ENCODE measurements around the gene MEGF11.

The MEGF11 gene

GRCh38 chr15:66163553-66163952 lies 90.0 kb downstream of the MEGF11 start (continued):
- TF ChIP-seq ZNF433 (tag by site-specific recombination; IDR thresholded peaks at IDR 0.05; ENCODE audit: low read depth) (no peak), SP7 (tag by site-specific recombination; IDR thresholded peaks at IDR 0.05) (peak; percentile 93)

GRCh38 chr15:66162286-66162685 lies 91.3 kb downstream of the MEGF11 start:
- CTCF ChIA-PET = no interaction called here
- no peaks in the 10 kb centered on the region for H3K36me3 ChIP-seq (ENCODE audit: control insufficient read depth in 2 of 2, insufficient read depth in 1 of 2, low read length in 2 of 2)
- H3K27ac ChIP-seq (ENCODE audit: extremely low read depth, low read depth, low read length) = no peak overlapping the region
- POLR2A ChIA-PET = no interaction called here
- no peak overlapping the region for H3K4me3 ChIP-seq (ENCODE audit: low read depth, low read length)
- no peaks in the 10 kb centered on the region; the same call in 1 of the 2 replicates for H3K4me1 ChIP-seq (ENCODE audit: control insufficient read depth, insufficient read depth, low read length)
- TF ChIP-seq GFI1B (tag by site-specific recombination; IDR thresholded peaks at IDR 0.05) (no peak), ZNF146 (tag by site-specific recombination; IDR thresholded peaks at IDR 0.05) (peak; percentile 95), KLF8 (tag by site-specific recombination; IDR thresholded peaks at IDR 0.05) (no peak), ZNF624 (tag by site-specific recombination; IDR thresholded peaks at IDR 0.05) (no peak), ZFP41 (tag by site-specific recombination; IDR thresholded peaks at IDR 0.05; ENCODE audit: borderline replicate concordance) (no peak), ZNF580 (tag by site-specific recombination; IDR thresholded peaks at IDR 0.05) (peak; percentile 89), CTCF (tag by site-specific recombination; IDR thresholded peaks at IDR 0.05) (no peak)
- no peaks in the 10 kb centered on the region for H3K9me3 ChIP-seq (ENCODE audit: control insufficient read depth, insufficient read depth, low read depth, low read length)

GRCh38 chr15:66161575-66162118 lies 91.9 kb downstream of the MEGF11 start:
- H3K9me3 ChIP-seq (ENCODE audit: control insufficient read depth, insufficient read depth, low read depth, low read length) = no peaks in the 10 kb centered on the region
- H3K4me3 ChIP-seq (ENCODE audit: low read depth, low read length) = no peak overlapping the region
- no peaks in the 10 kb centered on the region for H3K36me3 ChIP-seq (ENCODE audit: control insufficient read depth in 2 of 2, insufficient read depth in 1 of 2, low read length in 2 of 2)
- no peaks in the 10 kb centered on the region; the same call in 1 of the 2 replicates for H3K4me1 ChIP-seq (ENCODE audit: control insufficient read depth, insufficient read depth, low read length)
- POLR2A ChIA-PET = no interaction called here
- no peak overlapping the region for H3K27ac ChIP-seq (ENCODE audit: extremely low read depth, low read depth, low read length)
- TF ChIP-seq ZNF514 (tag by site-specific recombination; IDR thresholded peaks at IDR 0.05) = no peak
- TF ChIP-seq ZNF664 (tag by site-specific recombination; IDR thresholded peaks at IDR 0.05) = peak; percentile 10; the same call in 1 of the 2 replicates
- TF ChIP-seq ZNF311 (tag by site-specific recombination; IDR thresholded peaks at IDR 0.05; ENCODE audit: borderline replicate concordance) = no peak
- TF ChIP-seq ZBTB48 (tag by site-specific recombination; IDR thresholded peaks at IDR 0.05) = no peak
- no peak for TF ChIP-seq BCL6B (tag by site-specific recombination; IDR thresholded peaks at IDR 0.05)
- CTCF ChIA-PET = interaction anchor here (1.1 kb wide), 1 partner anchor 29 kb away, joined by 3 read pairs; no protein-coding TSS in a partner anchor

GRCh38 chr15:66161108-66161507 lies 92.4 kb downstream of the MEGF11 start:
- Histone ChIP-seq H3K36me3 (ENCODE audit: control insufficient read depth in 2 of 2, insufficient read depth in 1 of 2, low read length in 2 of 2) (no peaks in the 10 kb centered on the region), H3K4me3 (ENCODE audit: low read depth, low read length) (no peak overlapping the region), H3K9me3 (ENCODE audit: control insufficient read depth, insufficient read depth, low read depth, low read length) (no peaks in the 10 kb centered on the region), H3K4me1 (ENCODE audit: control insufficient read depth, insufficient read depth, low read length) (no peaks in the 10 kb centered on the region), H3K27ac (ENCODE audit: extremely low read depth, low read depth, low read length) (no peak overlapping the region)
- ChIA-PET CTCF (interaction anchor here (1.1 kb wide), 1 partner anchor 30 kb away, joined by 3 read pairs; no protein-coding TSS in a partner anchor), POLR2A (no interaction called here)
- TF ChIP-seq KLF17 (tag by site-specific recombination; IDR thresholded peaks at IDR 0.05) (no peak), ZBTB44 (tag by site-specific recombination; IDR thresholded peaks at IDR 0.05) (no peak), KLF16 (tag by site-specific recombination; IDR thresholded peaks at IDR 0.05) (no peak), ZNF175 (tag by site-specific recombination; IDR thresholded peaks at IDR 0.05) (no peak), ZBTB48 (tag by site-specific recombination; IDR thresholded peaks at IDR 0.05) (peak; percentile 54; the same call in 1 of the 2 replicates), ZNF776 (tag by site-specific recombination; IDR thresholded peaks at IDR 0.05; ENCODE audit: borderline replicate concordance) (no peak), GLI4 (tag by site-specific recombination; IDR thresholded peaks at IDR 0.05) (no peak), ZBTB17 (tag by site-specific recombination; IDR thresholded peaks at IDR 0.05) (0 out of 2 replicates have a peak, but pooled peaks have one; percentile 34), ZFP69B (tag by site-specific recombination; IDR thresholded peaks at IDR 0.05) (no peak)
